Cardiac atrium fibroblast (primary cell): ENCODE results near the gene AMELY. TPM values are rescaled to one million over a fixed set of nuclear protein-coding genes. Genes with fewer than 3 reads are reported as not detected.

Experiments
- total RNA-seq: library from RNA; depleted of rRNA; stranded (reverse); fragments of >200 nt; gene quantifications from 2 replicates; pipeline ENCODE4 v1.2.3, GENCODE V29; 2015

Gene AMELY, protein sequence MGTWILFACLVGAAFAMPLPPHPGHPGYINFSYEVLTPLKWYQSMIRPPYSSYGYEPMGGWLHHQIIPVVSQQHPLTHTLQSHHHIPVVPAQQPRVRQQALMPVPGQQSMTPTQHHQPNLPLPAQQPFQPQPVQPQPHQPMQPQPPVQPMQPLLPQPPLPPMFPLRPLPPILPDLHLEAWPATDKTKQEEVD
- not detected in 2 replicates for total RNA-seq

DNA sequence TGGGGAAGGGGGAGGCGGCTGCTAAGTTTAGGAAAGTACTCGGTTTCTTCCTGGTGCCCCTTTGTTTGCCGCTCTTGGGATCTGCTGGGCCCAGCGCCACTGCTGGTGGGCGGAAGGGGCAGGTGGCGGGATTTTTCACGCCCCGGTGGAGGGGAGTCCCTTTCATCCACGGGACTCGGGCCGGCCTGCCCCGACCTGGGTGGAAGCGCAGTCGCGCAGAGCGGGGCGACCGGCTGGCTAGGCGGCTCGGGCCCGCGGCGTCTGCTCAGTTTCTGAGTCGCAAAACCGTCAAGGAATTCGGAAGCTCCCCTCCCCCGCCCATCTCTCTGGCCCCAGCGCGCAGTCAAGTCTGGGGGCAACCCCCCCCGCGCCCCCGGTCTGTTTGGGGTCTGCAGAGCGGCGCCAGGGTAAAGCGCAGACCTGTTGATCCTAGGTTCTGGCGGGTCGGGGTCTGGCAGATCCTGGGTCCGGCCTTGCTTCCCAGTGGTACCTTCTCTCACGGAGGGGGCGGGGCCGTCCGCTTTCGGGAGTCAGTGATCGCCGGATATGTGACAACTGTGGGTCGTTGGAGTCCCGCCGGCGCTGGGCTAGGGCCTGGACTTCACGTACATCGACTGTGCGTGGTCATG, at the start of gene AMELY:
AMELY (minus strand) TSS at position 500 of the 629 bp plus-strand sequence. CDS start 39,144 bp downstream, outside the sequence.

DNA sequence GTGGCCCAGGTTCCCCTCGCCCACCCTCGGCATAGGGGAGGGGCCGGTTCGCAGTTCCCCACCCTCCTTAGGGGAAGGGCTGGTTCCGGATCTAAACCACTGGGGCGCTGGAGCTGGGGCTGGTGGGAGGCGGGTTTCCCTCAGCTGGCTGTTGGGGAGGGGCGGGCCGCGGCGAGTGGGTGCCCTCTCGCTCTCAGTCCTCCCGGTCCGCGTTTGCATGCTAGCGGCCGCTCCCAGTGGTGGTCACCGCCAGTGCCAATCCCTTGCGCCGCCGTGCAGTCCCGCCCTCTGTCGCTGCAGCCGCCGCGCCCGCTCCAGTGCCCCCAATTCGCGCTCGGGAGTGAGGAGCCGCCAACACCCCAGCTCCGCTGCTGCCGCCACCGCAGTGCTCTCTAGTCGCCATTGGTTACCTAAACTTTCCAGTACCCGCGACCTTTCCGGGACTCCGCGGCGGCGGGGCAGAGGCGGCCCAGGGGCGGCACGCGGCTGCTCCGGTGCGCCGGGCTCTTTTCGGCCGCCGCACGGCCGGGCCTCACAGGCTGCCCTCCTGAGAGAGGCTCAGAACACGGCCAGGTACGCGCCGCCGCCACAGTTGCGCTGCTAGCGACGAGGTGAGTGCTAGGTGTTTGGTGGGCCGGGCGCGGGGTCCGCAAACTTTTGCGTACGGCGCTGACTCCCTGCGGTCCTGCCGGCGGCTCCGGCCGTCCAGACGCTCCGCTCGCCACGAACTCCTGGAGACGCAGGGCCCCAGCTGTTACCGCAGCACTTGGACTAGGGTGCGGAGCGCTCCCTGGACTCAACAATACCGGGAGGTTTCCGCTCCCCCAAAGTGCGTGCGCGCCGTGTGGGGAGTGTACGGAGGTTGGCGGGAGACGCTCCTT, 940 bp downstream of the AMELY start, which contains the start of gene TBL1Y:
TBL1Y (plus strand) TSS at position 326 of the 881 bp plus-strand sequence. CDS start 114,388 bp downstream, outside the sequence.

Other genes starting within 250 kb of the AMELY start
- not detected in 2 replicates for gene TBL1Y, start 1.1 kb downstream of the AMELY start, total RNA-seq